NCI-H2107 treated with DMSO at 0.1 percent for 48 hours (cell line): ENCODE measurements around the gene CHD6.

ENCODE experiments used
- DNase-seq: peaks from one replicate; lab custom pipeline; 2025; ENCODE audit not compliant: unreplicated experiment; lab: John Stamatoyannopoulos, UW

Gene CHD6

GRCh38 chr20:41358230-41358629 is 259.9 kb downstream of the CHD6 start:
- DNase-seq: no peak

GRCh38 chr20:41357424-41358163 is 260.6 kb downstream of the CHD6 start:
- DNase-seq: no peak

GRCh38 chr20:41356951-41357350 is 261.2 kb downstream of the CHD6 start:
- DNase-seq: no peak

GRCh38 chr20:41355598-41356203 is 262.5 kb downstream of the CHD6 start:
- DNase-seq: no peak

GRCh38 chr20:41355192-41355591 is 263.0 kb downstream of the CHD6 start:
- DNase-seq: no peak

DNA sequence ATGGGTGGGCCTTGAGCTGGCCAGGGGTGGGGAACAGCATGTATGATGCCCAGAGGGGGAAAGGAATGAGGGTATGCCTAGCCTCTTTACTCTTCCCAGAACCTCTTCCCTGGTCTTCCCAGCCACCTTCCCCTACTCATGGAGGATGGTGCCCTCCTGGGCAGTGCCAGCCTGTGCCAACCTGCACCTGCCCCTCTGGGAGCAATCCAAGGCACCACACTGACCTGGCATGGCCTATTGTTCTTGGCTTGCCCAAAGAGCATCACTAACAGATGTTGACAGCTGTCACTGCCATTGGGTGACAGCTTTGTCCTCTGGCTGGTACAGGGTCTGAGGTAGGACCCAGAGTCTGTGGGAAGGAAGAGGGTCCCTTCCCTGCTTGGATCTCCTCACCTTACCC is 264.6 kb downstream of the CHD6 start:
- no peak for DNase-seq

DNA sequence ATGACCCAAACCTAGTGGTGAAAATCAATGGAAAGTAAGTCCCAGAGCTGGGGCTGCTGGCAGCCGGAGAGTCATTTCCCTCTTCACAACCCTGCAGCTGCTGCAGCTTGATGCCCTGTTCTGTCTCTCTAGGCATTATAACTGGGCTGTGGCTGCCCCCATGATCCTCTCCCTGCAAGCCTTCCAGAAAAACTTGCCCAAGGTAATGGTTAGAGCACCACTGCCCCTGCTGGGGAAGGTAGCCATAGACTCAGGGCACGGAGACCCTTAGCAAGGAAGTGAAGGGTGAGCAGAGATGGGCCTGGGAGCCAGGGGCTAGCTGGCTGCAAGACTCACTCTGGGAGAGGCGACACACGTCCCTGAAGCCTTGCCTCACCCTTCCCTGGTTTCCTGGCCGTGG is 265.5 kb downstream of the CHD6 start:
- no peak for DNase-seq

- no peak for DNase-seq
Observed at GRCh38 chr20:41352106-41352505, 266.1 kb downstream of the CHD6 start.
